ENCODE measurements around the gene DNAH1. TPM values are rescaled to one million over a fixed set of nuclear protein-coding genes. Genes with fewer than 3 reads are reported as not detected.

Gene DNAH1
- total RNA-seq, 2 experiments from 2014 or later = 25.2 to 25.7 TPM

DNA sequence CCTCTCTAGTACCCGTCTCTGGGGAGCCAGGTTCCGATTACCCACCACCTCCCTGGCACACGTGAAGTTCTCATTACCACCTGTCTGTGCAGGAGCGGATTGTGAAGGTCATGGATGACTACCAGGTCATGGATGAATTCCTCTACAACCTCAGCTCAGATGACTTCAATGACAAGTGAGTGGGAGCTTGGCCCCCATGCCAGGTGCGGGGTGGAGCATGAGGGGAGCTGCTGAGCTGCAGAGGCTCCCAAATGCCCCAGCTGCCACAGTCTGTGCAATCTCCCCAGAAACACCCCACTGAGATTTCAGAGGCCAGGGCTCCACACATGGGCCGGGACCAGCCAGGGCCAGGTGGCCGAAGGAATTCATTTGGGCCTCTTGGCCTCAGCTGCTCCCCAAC, 34.3 kb downstream of the DNAH1 start:
- Mint-ChIP-seq H3K9me3 (no peaks in the 10 kb centered on the region), H3K27me3 (no peaks in the 10 kb centered on the region), H3K4me3 (no peak overlapping the region), H3K4me1 (no peaks in the 10 kb centered on the region), H3K36me3 (ENCODE audit: low read depth) (peaks cover 3% of the 10 kb centered on the region), H3K27ac (no peak overlapping the region)
- ChIA-PET POLR2A (no interaction called here), CTCF (interaction anchor here (0.6 to 2.8 kb wide), 3 partner anchors 11 to 148 kb away, joined by 3 to 19 read pairs (median 3); no protein-coding TSS in a partner anchor)
- no peak for DNase-seq

DNA sequence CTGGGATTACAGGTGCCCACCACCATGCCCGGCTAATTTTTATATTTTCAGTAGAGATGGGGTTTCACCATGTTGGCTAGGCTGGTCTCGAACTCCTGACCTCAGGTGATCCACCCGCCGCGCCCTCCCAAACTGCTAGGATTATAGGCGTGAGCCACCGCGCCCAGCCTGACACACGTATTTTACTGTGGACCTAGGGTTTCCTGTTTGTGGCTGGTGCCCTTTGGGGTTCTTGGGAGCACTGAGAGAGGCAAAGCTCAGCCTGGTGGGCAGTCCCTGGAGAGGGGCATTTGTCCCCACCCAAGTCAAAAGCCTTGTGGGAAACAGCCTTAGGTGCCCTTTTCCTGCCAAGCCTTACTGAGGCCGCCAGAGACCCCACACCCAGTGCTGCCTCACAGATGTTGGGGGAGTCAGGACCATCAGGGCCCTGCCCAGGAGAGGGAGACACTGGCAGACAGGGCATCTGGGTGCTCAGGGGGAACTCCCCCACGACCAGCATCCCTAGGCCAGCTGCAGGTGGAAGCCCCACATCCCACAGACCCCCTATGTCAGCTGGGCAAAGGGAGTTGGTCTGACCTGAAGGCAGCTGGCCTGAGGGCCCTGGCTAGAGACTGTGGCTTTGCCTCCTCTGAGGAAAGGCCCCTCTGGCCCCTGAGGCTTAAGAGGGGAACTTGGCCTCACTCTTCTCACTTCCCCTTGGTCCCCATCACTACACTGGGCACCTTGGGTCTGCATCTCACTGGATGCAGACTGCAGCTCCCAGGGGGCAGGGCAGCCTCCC, 35.1 kb downstream of the DNAH1 start:
- Mint-ChIP-seq H3K27me3 (no peaks in the 10 kb centered on the region), H3K36me3 (ENCODE audit: low read depth) (peaks cover 3% of the 10 kb centered on the region), H3K9me3 (no peaks in the 10 kb centered on the region), H3K4me1 (no peaks in the 10 kb centered on the region), H3K4me3 (no peak overlapping the region), H3K27ac (no peak overlapping the region)
- ChIA-PET POLR2A (no interaction called here), CTCF (interaction anchor here (0.6 to 2.1 kb wide), 5 partner anchors 11 to 61 kb away, joined by 3 to 10 read pairs (median 6); no protein-coding TSS in a partner anchor)
- no peak for DNase-seq

DNA sequence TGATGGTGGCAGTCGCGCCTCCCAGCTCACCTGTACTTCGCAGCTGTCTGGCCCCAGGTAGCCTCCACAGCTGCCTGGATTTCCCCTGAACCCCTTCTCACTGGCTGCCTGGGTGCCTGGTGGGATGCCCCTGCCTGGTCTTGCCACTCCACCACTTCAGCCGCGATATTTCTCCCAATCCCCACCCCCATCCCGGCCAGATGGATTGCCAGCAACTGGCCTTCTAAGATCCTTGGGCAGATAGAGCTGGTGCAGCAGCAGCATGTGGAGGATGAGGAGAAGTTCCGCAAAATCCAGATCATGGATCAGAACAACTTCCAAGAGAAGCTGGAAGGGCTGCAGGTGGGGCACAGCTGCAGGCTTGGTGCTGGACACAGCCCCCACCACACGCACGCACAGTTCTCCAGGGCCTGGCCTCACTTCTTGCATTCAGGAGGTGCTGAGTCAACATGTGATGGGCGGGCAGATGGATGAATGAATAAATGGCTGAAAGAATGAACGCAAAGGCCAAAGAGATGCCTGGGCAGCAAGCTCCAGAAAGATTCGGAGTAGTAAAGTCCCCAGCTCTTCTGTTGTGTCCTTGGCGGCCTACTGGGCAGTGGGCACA, 35.7 kb downstream of the DNAH1 start:
- Mint-ChIP-seq H3K27me3 (no peaks in the 10 kb centered on the region), H3K4me3 (no peak overlapping the region), H3K9me3 (no peaks in the 10 kb centered on the region), H3K36me3 (ENCODE audit: low read depth) (peaks cover 3% of the 10 kb centered on the region), H3K27ac (no peak overlapping the region), H3K4me1 (no peaks in the 10 kb centered on the region)
- ChIA-PET POLR2A (interaction anchor here (0.6 kb wide), 1 partner anchor 17 kb away, joined by 6 read pairs; no protein-coding TSS in a partner anchor), CTCF (interaction anchor here (0.6 to 2.1 kb wide), 5 partner anchors 11 to 294 kb away, joined by 3 to 10 read pairs (median 6); no protein-coding TSS in a partner anchor)
- no peak for DNase-seq

DNA sequence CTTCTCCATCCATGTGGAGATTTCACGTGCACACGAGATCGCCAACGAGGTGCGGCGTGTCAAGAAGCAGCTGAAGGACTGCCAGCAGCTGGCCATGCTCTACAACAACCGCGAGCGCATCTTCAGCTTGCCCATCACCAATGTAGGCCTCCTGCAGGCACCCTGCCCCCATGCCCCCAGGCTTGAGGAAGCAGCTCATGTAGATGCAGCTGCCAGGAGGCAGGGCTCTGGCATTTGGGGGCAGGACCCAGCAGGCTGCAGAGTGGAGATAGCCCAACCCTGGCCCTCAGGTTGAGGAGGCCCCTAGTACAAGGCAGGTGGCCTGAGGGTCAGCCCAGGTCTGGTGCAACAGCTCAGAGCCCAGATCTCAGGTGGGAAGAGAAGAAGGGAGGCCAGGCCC, 36.4 kb downstream of the DNAH1 start:
- DNase-seq = no peak
- Mint-ChIP-seq H3K9me3 (no peaks in the 10 kb centered on the region), H3K27me3 (no peaks in the 10 kb centered on the region), H3K27ac (no peak overlapping the region), H3K36me3 (ENCODE audit: low read depth) (peaks cover 3% of the 10 kb centered on the region), H3K4me3 (no peak overlapping the region), H3K4me1 (no peaks in the 10 kb centered on the region)
- CTCF ChIA-PET = interaction anchor here (1.1 to 2.1 kb wide), 4 partner anchors 10 to 60 kb away, joined by 5 to 10 read pairs (median 7); no protein-coding TSS in a partner anchor
- POLR2A ChIA-PET = interaction anchor here (0.6 kb wide), 1 partner anchor 18 kb away, joined by 6 read pairs; no protein-coding TSS in a partner anchor

DNA sequence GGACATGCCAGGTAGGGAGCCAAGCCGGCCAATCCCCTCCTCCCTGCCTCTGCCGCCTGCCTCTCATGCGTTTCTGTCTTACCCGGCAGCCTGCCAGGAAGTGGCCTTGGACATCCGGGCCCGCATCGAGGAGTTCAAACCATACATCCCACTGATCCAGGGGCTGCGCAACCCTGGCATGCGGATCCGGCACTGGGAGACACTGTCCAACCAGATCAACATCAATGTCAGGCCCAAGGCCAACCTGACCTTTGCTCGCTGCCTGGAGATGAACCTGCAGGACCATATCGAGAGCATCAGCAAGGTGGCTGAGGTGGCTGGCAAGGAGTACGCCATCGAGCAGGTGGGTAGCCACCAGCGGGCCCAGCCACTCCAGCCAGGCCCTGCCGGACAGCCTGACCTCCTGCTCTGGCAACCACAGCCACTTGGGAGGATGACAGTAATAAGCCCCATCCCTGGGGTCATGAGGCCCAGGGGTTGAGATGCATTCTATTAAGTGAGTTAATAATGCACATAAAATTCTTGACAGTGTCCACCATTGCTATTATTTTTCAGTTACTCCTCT, 37.3 kb downstream of the DNAH1 start:
- no peaks in the 10 kb centered on the region for H3K4me1 Mint-ChIP-seq
- CTCF ChIA-PET = interaction anchor here (0.6 to 2.1 kb wide), 3 partner anchors 9 to 19 kb away, joined by 3 to 10 read pairs (median 8); no protein-coding TSS in a partner anchor
- H3K9me3 Mint-ChIP-seq = no peaks in the 10 kb centered on the region
- peaks cover 3% of the 10 kb centered on the region for H3K36me3 Mint-ChIP-seq (ENCODE audit: low read depth)
- no peak for DNase-seq
- POLR2A ChIA-PET = no interaction called here
- no peaks in the 10 kb centered on the region for H3K27me3 Mint-ChIP-seq
- no peak overlapping the region for H3K4me3 Mint-ChIP-seq
- H3K27ac Mint-ChIP-seq = no peak overlapping the region

DNA sequence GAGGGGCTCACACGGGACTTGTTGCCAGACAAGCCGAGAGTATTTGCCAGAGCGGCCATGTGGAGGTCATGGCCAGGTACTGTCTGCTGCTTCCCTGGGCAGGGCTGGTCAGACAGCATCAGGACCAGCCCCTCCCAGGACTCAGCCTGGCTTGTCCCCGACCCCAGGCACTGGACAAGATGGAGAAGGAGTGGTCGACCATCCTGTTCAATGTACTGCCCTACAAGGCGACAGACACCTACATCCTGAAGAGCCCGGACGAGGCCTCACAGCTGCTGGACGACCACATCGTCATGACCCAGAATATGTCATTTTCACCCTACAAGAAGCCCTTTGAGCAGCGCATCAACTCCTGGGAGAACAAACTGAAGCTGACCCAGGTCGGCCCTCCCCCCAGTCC, 38.6 kb downstream of the DNAH1 start:
- ChIA-PET CTCF (interaction anchor here (0.7 kb wide), 1 partner anchor 84 kb away, joined by 3 read pairs; no protein-coding TSS in a partner anchor), POLR2A (no interaction called here)
- Mint-ChIP-seq H3K9me3 (no peaks in the 10 kb centered on the region), H3K27ac (no peak overlapping the region), H3K27me3 (no peaks in the 10 kb centered on the region), H3K36me3 (ENCODE audit: low read depth) (peaks cover 3% of the 10 kb centered on the region), H3K4me3 (no peak overlapping the region), H3K4me1 (no peaks in the 10 kb centered on the region)
- DNase-seq = no peak

DNA sequence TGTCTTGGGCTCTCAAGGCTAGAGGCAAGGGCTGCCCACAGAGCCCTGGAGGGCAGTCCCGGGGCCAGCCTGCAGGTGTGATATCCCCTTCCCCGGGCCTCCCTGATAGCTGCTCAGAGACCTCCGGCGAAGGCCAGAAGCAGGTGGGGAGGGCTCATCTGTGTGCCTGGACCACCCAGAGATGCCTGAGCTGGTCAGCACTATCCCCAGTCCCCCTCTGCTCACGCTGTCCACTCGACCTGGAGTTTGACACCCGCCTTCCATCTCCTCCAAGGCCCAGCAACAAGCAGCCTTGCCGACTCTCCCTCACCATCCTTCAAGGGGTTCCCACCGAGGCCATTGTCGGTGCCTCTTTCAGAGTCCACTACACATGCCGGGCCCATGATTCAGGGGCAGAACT, 39.4 kb downstream of the DNAH1 start:
- H3K27ac Mint-ChIP-seq = no peak overlapping the region

DNA sequence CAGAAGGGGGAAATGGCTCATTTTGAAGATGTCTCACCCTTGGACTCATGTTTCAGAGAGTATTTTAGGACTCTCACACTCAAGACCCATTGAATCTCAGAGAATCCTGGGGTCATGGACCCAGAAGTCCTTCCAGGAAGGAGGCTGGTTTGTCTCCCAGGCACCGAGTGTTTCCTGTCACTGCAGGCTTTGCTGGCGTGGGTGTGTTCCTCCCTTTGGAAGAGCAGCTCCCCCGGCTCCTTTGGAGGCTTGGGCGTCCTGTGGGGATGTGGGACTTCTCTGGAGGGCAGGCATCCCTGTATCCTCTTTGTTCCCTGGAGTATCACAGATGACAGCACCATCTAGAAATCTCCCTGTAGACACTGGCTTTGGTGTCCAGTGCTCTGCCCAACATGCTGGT, 40.0 kb downstream of the DNAH1 start:
- ChIA-PET POLR2A (no interaction called here), CTCF (interaction anchor here (0.6 to 1.4 kb wide), 2 partner anchors 28 to 1030 kb away, joined by 3 to 4 read pairs; no protein-coding TSS in a partner anchor)
- no peaks in the 10 kb centered on the region for H3K4me1 Mint-ChIP-seq

More for the DNA sequence above, 39.4 kb downstream of the DNAH1 start:
- no peak overlapping the region for H3K4me3 Mint-ChIP-seq
- H3K36me3 Mint-ChIP-seq (ENCODE audit: low read depth) = peaks cover 3% of the 10 kb centered on the region
- POLR2A ChIA-PET = no interaction called here
- no peak for DNase-seq
- H3K4me1 Mint-ChIP-seq = no peaks in the 10 kb centered on the region
- H3K9me3 Mint-ChIP-seq = no peaks in the 10 kb centered on the region
- H3K27me3 Mint-ChIP-seq = no peaks in the 10 kb centered on the region
- CTCF ChIA-PET = no interaction called here

DNA sequence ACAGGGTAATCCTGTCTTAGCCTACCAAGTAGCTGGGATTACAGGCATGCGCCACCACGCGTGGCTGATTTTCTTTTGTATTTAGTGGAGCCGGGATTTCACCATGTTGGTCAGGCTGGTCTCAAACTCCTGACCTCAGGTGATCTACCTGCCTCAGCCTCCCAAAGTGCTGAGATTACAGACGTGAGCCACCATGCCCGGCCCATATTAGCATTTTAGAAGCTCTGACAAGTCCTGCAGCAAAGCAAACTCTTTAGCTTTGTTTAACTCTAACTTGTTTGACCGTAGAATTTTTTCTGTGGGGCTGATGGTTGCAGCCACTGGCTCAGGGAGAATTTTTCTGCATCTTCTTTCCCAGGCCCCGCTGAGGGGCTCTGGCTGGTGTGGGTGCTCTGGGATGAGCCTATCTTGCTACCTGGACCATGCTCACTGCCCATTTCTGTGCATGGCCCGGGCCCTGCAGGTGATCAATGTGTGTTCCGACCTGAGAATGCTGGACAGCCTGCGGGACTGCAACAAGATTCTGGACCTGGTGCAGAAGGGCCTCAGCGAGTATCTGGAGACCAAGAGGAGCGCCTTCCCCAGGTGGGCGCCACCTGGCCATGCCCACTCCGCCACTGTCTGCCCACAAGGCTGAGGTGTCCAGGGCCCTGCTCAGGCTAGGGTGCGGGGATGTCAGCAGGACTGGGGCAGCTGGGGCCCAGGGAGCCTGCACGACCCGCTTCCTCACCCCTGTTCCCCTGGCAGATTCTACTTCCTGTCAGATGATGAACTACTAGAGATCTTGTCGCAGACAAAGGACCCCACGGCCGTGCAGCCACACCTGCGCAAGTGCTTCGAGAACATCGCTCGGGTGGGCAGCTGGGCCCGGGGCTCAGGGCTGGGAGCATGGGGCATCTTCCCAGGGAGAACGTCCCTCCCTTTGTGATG, 41.3 kb downstream of the DNAH1 start:
- peaks cover 3% of the 10 kb centered on the region for H3K36me3 Mint-ChIP-seq (ENCODE audit: low read depth)
- DNase-seq = no peak
- H3K4me3 Mint-ChIP-seq = no peak overlapping the region
- no peak overlapping the region for H3K27ac Mint-ChIP-seq
- ChIA-PET CTCF (interaction anchor here (0.5 to 1.4 kb wide), 3 partner anchors 27 to 190 kb away, joined by 3 read pairs; no protein-coding TSS in a partner anchor), POLR2A (no interaction called here)
- no peaks in the 10 kb centered on the region for H3K9me3 Mint-ChIP-seq
- no peaks in the 10 kb centered on the region for H3K4me1 Mint-ChIP-seq
- no peaks in the 10 kb centered on the region for H3K27me3 Mint-ChIP-seq

More for the DNA sequence above, 40.0 kb downstream of the DNAH1 start:
- no peak overlapping the region for H3K4me3 Mint-ChIP-seq
- peaks cover 3% of the 10 kb centered on the region for H3K36me3 Mint-ChIP-seq (ENCODE audit: low read depth)
- no peaks in the 10 kb centered on the region for H3K9me3 Mint-ChIP-seq
- no peaks in the 10 kb centered on the region for H3K27me3 Mint-ChIP-seq
- no peak for DNase-seq
- no peak overlapping the region for H3K27ac Mint-ChIP-seq

DNA sequence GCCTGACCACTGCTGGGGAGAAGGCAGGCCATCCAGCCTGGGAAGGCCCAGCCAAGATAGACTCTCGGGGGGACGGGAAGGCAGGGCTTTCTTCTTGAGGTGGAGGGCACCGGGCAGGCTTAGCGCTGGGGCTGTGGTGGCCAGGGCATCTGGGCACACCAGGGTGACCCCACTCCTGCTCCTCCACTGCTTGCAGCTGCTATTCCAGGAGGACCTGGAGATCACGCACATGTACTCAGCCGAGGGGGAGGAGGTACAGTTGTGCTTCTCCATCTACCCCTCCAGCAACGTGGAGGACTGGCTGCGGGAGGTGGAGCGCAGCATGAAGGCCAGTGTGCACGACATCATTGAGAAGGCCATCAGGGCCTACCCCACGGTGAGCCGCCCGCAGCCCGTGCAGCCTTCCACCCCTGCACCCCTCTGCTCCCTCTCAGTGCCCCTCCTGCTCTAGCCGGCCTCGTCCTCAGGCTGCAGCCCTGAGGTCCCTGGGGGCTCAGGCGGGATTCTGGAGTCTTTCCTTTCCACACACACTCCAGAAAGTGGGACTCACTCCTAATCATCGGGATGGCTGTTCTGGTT, 42.3 kb downstream of the DNAH1 start:
- POLR2A ChIA-PET = no interaction called here
- Mint-ChIP-seq H3K27me3 (no peaks in the 10 kb centered on the region), H3K4me3 (no peak overlapping the region), H3K4me1 (no peaks in the 10 kb centered on the region), H3K36me3 (ENCODE audit: low read depth) (peaks cover 3% of the 10 kb centered on the region), H3K9me3 (no peaks in the 10 kb centered on the region), H3K27ac (no peak overlapping the region)
- DNase-seq = no peak
- CTCF ChIA-PET = no interaction called here

DNA sequence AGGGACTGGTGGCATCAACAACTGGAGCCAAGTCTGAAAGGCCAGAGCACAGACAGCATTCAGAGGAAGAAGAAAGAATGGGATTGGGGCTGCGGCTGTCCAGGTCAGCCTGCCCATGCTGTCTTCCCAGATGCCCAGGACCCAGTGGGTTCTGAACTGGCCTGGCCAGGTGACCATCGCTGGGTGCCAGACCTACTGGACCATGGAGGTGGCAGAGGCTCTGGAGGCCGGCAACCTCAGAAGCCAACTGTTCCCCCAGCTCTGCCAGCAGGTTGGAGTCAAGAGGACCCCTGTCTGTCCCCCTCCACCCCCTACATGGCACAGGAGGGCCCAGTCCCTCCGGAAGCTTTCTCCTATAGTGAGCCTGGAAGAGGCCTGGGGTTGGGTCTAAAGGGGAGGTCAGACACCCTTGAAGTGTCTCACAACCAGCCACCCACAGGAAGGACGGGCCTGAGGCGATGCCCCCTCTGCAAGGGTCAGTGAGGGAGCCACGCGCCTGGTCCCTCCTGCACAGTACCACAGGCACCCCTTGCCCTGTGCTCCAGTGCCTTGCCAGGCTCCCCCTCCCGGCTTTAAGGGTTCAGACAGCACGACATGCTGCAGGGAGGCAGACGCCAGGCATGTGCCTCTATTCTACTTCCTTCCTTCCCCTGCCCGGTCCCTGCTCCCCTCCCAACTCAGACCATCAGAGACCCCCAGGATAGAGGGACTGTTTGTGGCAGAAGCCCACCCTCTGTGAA, 43.2 kb downstream of the DNAH1 start:
- H3K4me3 Mint-ChIP-seq = no peak overlapping the region
- ChIA-PET POLR2A (no interaction called here), CTCF (no interaction called here)
- DNase-seq = no peak
- H3K9me3 Mint-ChIP-seq = no peaks in the 10 kb centered on the region
- H3K36me3 Mint-ChIP-seq (ENCODE audit: low read depth) = peaks cover 9% of the 10 kb centered on the region
- H3K4me1 Mint-ChIP-seq = no peaks in the 10 kb centered on the region
- H3K27me3 Mint-ChIP-seq = no peaks in the 10 kb centered on the region
- no peak overlapping the region for H3K27ac Mint-ChIP-seq
